Breast epithelium (tissue), 4 donors: Measurements from ENCODE around the gene CTNNA2. TPM values are rescaled to one million over a fixed set of nuclear protein-coding genes. Genes with fewer than 3 reads are reported as not detected.

ENCODE experiments used
- DNase-seq, 2 donors: peaks; one replicate each; pipeline ENCODE4 v3.0.0-alpha.2; 2019; ENCODE audit warnings: low spot score in 2 of 2
- H3K27ac ChIP-seq, 2 donors: fragments of 200-600 bp; sonication (generic) in 1 of 2; one replicate each; pipeline ENCODE4 v1.5.1; 2016 to 2019; ENCODE audit warnings: mild to moderate bottlenecking in 1 of 2
- H3K27me3 ChIP-seq, 2 donors: fragments of 200-600 bp; sonication (generic) in 1 of 2; one replicate each; pipeline versions ENCODE4 v1.5.1 to v1.6.0; 2017 to 2019; ENCODE audit warnings: control low read depth in 1 of 2, mild to moderate bottlenecking in 1 of 2
- H3K36me3 ChIP-seq: fragments of 200-600 bp; one replicate; pipeline ENCODE4 v1.5.1; 2019
- H3K4me1 ChIP-seq, 2 donors: fragments of 200-600 bp; sonication (generic); one replicate each; pipeline ENCODE4 v1.5.1; 2016 to 2019; ENCODE audit warnings: control low read depth in 1 of 2
- H3K4me3 ChIP-seq, 3 donors: fragments of 200-600 bp; sonication (generic); 1 replicate in 2 of 3; 2 replicates in 1 of 3; pipeline ENCODE4 v1.5.1; 2016 to 2019; ENCODE audit warnings: mild to moderate bottlenecking in 3 of 3, moderate library complexity in 2 of 3
- H3K9me3 ChIP-seq, 2 donors: fragments of 200-600 bp; sonication (generic) in 1 of 2; one replicate each; pipeline ENCODE4 v1.5.1; 2016 to 2019; ENCODE audit warnings: control low read depth in 1 of 2
- CTCF ChIP-seq, 3 donors: fragments of 450-650 bp; IDR thresholded peaks; one replicate each; pipeline ENCODE4 v1.5.1; 2016 to 2017; ENCODE audit warnings: antibody characterized with exemption in 3 of 3, mild to moderate bottlenecking in 3 of 3, moderate library complexity in 3 of 3
- POLR2A ChIP-seq: fragments of 450-650 bp; IDR thresholded peaks from one replicate; pipeline ENCODE4 v1.6.1; 2016; ENCODE audit warnings: antibody characterized with exemption, mild to moderate bottlenecking, moderate library complexity
- POLR2AphosphoS5 ChIP-seq, 3 donors: sonication (generic); formaldehyde crosslinking; IDR thresholded peaks; one replicate each; pipeline ENCODE4 v1.6.1; 2017; ENCODE audit warnings: antibody characterized with exemption in 3 of 3
- intact Hi-C: fragments of 100-400 bp; cut with DNase I; formaldehyde crosslinking; loops from one replicate; pipeline ENCODE4 v1.15.1; 2023; ENCODE audit warnings: low total_unique reads
- total RNA-seq, 3 donors: library from RNA; depleted of rRNA; stranded (reverse); fragments of >200 nt; gene quantifications; one replicate each; pipeline ENCODE4 v1.1.0, GENCODE V29; 2016

Gene CTNNA2
- total RNA-seq, 3 donors from 2014 or later = 0.16 TPM; not detected in 2

DNA sequence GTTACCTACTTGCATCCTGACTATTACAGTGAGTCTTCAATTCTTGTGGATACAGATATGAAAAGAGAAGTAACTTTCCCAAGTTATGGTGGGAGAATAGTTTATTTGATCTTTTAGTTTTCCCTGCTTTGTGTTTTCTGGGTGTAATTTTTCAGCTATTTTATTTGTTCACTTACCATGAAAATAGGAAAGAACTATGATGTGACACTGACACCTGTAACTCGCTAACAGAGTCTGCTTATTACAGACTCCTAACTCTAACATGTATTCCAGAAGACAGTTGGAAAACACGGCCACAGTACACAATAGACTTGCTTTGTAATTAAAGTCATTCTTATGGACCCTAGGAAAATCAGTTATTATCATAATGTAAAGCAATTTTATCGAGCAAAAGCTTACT lies 468.5 kb downstream of the CTNNA2 start:
- intact Hi-C loops = no loop called here
- TF ChIP-seq POLR2A (no peak), CTCF (IDR thresholded peaks at IDR 0.05) (no peak), POLR2AphosphoS5 (IDR thresholded peaks at IDR 0.05) (no peak)

DNA sequence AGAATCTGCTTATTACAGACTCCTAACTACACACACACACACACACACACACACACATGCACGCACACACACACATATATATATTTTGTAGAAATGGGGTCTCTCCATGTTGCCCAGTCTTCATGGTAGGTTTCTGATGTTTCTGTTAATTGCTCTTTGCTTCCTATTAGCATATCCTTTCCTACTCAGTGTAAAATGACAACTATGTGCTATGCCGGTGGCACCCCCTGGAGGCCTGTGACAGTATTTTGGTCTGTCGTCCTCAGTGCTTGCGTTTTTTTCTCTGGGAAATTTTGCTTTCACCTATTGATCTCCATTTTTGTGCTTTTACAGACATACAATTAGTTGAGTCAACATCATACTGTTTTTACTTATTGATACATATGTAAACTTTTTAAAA lies 469.6 kb downstream of the CTNNA2 start:
- DNase-seq = no peak
- no peak overlapping the region for H3K4me3 ChIP-seq
- H3K27ac ChIP-seq = no peak overlapping the region
- H3K4me1 ChIP-seq = no peaks in the 10 kb centered on the region
- H3K9me3 ChIP-seq = no peaks in the 10 kb centered on the region
- H3K27me3 ChIP-seq = no peaks in the 10 kb centered on the region
- no peak for TF ChIP-seq CTCF (IDR thresholded peaks at IDR 0.05)
- TF ChIP-seq POLR2AphosphoS5 (IDR thresholded peaks at IDR 0.05) = no peak
- no peak for TF ChIP-seq POLR2A
- no peaks in the 10 kb centered on the region for H3K36me3 ChIP-seq
- intact Hi-C loops = no loop called here

More for the DNA sequence above, 468.5 kb downstream of the CTNNA2 start:
- no peak overlapping the region for H3K27ac ChIP-seq
- no peak for DNase-seq
- no peaks in the 10 kb centered on the region for H3K36me3 ChIP-seq
- no peaks in the 10 kb centered on the region for H3K27me3 ChIP-seq
- no peaks in the 10 kb centered on the region for H3K4me1 ChIP-seq
- H3K4me3 ChIP-seq = no peak overlapping the region
- no peaks in the 10 kb centered on the region for H3K9me3 ChIP-seq

- TF ChIP-seq POLR2AphosphoS5 (IDR thresholded peaks at IDR 0.05) (no peak), POLR2A (no peak), CTCF (IDR thresholded peaks at IDR 0.05) (no peak)
- no peaks in the 10 kb centered on the region for H3K36me3 ChIP-seq
- no peaks in the 10 kb centered on the region for H3K9me3 ChIP-seq
- H3K27me3 ChIP-seq = no peaks in the 10 kb centered on the region
- no peak overlapping the region for H3K27ac ChIP-seq
- intact Hi-C loops = no loop called here
- no peaks in the 10 kb centered on the region for H3K4me1 ChIP-seq
- DNase-seq = no peak
- no peak overlapping the region for H3K4me3 ChIP-seq
These were observed 471.6 kb downstream of the CTNNA2 start for GRCh38 chr2:79984476-79984875.

GRCh38 chr2:79985145-79985544 lies 472.3 kb downstream of the CTNNA2 start:
- H3K9me3 ChIP-seq = no peaks in the 10 kb centered on the region
- H3K27me3 ChIP-seq = no peaks in the 10 kb centered on the region
- intact Hi-C loops = no loop called here
- H3K36me3 ChIP-seq = no peaks in the 10 kb centered on the region
- H3K4me1 ChIP-seq = no peaks in the 10 kb centered on the region
- TF ChIP-seq CTCF (IDR thresholded peaks at IDR 0.05) (no peak), POLR2AphosphoS5 (IDR thresholded peaks at IDR 0.05) (no peak), POLR2A (no peak)
- no peak for DNase-seq
- H3K4me3 ChIP-seq = no peak overlapping the region
- H3K27ac ChIP-seq = no peak overlapping the region

DNA sequence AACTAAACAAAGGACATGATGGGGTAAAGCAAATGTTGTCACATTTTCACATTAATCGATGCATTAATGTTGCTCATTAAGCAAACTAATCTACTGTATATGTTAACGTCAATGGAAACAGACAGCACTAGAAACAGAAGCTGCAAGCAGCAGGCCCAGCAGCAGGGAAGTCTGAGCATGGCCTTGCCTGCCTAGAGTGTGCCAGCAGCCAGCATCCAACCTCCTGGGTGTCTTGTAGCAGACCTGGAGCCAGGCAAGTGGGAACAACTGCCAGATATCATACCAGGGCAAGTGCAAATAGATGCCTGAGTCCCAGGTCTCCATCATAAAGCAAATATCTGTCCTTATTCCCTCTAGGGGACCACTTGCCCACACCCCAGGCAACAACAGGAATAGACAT lies 472.7 kb downstream of the CTNNA2 start:
- H3K9me3 ChIP-seq = no peaks in the 10 kb centered on the region

More for the DNA sequence above, 472.7 kb downstream of the CTNNA2 start:
- Histone ChIP-seq H3K36me3 (no peaks in the 10 kb centered on the region), H3K4me1 (no peaks in the 10 kb centered on the region), H3K27me3 (no peaks in the 10 kb centered on the region), H3K27ac (no peak overlapping the region), H3K4me3 (no peak overlapping the region)
- intact Hi-C loops = no loop called here
- TF ChIP-seq POLR2AphosphoS5 (IDR thresholded peaks at IDR 0.05) = no peak
- TF ChIP-seq POLR2A = no peak
- no peak for TF ChIP-seq CTCF (IDR thresholded peaks at IDR 0.05)
- no peak for DNase-seq
